IPS-18c (cell line): ENCODE results near the gene NDRG4.

Experiments used
- H3K4me3 ChIP-seq: 2 replicates; pipeline ENCODE4 v1.7.0; 2013; ENCODE audit warnings: low read depth, mild to moderate bottlenecking, low read length, moderate library complexity; ENCODE audit not compliant: insufficient read depth
- H3K9me3 ChIP-seq: one replicate; pipeline ENCODE4 v1.6.1; 2013; ENCODE audit warnings: mild to moderate bottlenecking, low read length, moderate library complexity; ENCODE audit not compliant: control insufficient read depth, insufficient read depth

The NDRG4 gene

DNA sequence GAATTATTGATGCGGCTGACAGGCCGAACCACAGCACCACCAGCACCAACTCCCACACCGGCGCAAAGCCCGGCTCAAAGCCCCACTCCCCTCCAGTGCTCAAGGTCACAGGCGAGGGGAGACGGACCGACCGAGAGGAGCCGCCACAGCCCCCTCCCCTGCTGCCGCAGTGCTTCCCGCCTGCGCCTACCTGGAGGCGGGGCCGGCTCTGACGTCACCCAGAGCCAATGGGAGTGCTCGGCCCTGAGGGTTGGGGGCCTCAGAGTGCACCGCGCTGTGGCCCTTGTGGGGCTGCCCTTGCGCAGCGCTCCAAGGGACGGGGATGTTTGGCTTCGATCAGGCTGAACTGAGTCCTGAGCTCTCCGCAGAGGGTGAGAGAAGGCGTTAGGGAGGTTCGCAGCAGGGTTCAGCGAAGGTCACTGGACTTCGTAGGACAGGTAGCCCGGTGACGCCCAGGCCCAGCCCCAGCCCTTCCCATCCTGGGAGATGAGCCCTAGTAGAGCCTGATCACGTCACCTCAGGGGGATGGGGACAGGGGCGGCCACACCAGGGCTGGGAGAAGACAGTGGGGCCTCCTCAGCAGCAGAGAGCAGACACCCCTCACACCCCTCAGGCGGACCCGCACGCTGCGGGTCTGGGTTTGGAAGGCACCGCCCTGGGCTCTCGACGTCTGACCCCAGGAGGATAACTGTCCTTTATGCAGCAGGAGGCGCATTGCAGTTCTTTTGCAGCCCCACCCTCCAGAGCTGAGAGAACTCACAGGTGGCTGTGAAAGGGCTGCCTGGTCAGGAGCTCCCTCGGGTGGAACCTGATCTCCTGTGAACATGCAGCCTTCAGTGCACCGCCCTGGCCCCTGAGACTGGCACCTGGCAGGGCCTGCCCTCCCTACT is 1.5 kb downstream of the NDRG4 start:
- Histone ChIP-seq H3K9me3 (no peaks in the 10 kb centered on the region), H3K4me3 (peak overlapping the region; percentile 78)

DNA sequence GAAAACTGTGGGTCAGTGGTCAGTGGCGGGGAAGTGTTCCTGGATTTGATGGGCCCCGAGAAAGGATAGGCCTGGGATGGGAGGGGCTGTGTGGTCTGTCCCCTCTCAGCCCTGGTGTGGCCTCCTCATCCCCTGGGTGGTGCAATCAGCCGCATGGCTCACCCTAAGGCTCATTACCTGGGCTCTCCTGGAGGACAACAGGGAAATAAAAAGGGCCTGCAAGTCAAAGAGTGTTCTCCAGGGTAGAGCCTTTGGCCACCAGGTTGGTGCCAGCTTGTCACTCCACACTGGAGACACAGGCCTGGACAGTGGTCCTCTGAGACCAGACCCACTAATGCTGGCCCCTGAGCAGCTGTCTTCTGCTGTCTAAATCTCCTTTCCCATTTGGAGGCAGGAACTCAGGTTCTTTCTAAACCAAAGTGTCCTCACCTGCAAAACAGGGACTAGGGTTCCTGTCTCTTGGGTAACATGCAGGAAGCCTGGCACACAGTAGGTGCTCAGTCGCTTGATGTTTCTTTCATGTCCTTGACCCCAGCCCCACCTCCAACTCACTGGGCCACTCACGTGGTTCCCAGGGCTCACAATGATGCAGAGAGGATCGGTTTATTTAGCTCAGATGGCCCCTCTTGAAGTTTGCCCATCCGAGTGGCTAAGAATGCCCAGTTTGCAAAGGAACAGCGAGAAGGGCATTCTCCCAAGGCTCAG is 2.4 kb downstream of the NDRG4 start:
- no peak overlapping the region for H3K4me3 ChIP-seq
- H3K9me3 ChIP-seq, result no peaks in the 10 kb centered on the region

DNA sequence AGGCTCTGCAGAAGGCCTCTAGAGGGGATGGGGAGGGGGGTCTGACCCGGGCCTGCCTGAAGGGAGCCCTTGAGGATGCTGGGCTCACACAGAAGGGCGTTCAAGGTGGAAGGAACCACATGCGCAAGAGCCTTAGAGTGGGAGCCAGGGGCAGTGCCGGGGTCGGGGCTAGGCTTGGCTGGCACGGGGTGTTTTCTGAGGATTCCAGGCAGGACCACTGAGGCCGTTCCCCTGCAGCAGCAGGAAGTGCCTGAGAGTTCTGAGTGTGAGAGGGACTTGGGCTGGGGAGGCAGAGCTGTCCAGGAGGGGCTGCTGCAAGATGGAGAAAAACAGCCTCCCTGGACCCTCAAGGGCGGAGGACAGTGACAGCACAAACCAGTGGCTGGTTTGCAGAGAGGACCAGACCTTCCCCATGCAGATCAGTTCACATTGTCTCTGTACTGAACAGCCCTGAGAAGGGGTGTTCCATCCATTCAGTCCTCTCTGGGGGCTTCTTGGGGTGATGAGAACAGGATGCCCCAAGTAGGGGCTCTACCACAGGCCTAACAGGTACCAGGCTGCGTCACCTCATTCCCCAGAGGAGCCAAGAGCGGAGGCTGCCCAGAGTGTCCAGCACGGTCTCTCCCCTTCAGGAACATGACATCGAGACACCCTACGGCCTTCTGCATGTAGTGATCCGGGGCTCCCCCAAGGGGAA is 3.4 kb downstream of the NDRG4 start:
- H3K9me3 ChIP-seq, result no peaks in the 10 kb centered on the region
- no peak overlapping the region for H3K4me3 ChIP-seq

DNA sequence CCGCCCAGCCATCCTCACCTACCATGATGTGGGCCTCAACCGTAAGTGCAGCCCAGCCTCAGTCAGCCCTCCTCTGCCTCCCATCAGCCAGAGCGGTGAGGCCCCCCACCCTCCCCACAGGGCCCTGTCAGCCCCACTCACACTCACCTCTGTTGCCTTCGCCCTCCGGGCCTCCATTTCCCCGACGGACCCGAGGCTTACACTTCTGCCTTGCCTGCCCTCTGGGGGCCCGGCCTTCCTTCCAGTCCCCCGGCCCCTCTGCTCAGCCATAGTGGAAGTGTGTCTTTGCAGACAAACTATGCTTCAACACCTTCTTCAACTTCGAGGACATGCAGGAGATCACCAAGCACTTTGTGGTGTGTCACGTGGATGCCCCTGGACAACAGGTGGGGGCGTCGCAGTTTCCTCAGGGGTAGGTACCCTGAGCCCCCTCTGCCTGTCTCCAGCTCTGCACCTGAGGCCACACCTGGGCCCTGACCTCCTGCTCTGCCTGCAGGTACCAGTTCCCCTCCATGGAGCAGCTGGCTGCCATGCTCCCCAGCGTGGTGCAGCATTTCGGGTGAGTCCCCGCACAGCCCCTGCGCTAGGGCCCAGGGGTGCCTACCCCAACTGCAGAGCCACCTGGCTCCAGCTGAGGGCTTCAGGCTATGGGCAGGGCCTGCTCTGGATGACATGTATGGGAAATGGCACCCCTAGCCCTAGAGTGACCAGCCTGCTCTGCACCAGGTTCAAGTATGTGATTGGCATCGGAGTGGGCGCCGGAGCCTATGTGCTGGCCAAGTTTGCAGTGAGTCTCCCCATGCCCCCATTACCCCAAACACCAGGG is 4.1 kb downstream of the NDRG4 start:
- no peak overlapping the region for H3K4me3 ChIP-seq
- no peaks in the 10 kb centered on the region for H3K9me3 ChIP-seq

DNA sequence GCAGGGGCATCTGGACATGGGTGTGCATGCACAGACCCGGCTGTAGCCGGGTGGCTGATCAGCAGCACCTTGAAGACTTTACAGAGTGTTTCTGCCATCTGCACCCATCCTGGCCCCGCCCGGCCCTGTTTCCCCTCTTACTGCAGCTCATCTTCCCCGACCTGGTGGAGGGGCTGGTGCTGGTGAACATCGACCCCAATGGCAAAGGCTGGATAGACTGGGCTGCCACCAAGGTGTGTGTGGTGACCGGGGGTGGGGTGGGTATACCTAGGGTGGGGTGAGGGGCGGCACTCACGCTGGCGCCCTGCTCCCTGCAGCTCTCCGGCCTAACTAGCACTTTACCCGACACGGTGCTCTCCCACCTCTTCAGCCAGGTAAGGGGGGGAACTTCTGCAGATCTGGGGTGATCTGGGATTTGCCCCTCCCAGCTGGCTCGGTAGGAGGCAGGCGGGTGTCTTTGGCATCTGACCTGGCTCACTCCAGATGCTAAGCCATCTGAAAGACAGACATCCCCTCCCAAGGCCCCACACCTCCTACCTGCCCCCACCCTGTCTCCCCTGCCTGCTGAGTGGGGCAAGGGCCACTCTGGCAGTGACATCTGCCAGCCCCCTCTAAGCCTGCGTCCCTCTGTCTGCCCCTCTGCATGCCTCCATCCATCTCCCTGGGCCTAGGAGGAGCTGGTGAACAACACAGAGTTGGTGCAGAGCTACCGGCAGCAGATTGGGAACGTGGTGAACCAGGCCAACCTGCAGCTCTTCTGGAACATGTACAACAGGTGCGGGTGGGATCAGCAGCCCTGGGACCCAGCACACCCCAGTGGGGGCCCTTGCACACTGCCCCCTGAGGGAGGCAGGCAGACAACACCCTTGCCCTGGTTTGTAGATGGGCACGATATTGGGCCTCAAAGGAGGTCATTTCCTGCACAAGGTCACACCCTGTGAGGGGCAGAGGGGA is 6.6 kb downstream of the NDRG4 start:
- no peaks in the 10 kb centered on the region for H3K9me3 ChIP-seq
- no peak overlapping the region for H3K4me3 ChIP-seq

DNA sequence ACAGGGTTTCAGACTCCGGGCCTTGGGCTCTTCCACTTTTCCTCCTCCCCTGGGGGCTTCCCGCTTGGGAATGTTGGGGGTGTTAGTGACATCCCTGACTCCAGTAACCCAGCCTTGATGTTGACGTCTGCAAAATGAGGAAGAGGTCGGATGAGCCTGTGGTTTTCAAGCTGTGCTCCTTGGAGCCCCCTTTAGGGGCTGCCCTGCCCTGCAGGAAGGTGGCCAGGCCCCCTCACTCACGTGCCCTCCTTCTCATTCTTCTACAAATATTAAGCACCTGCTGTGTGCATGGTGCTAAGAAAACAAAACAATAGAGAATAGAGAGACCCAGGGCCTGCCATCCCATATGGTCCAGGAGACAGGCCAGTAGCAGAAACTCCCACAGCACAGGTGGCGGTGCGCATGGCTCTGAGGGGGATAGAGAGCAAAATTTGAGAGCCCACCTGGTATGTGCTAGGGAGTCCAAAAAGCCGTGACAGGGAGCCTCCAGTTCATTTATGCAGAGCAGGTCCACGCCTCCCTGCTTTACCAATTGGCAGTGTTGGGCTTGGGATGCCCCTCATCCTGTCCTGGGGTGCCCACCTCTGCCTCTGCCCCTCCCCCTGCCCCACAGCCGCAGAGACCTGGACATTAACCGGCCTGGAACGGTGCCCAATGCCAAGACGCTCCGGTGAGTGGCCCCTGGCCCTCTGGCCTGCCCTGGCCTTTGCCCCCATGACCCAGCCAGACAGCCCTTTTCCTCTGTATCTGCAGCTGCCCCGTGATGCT is 7.4 kb downstream of the NDRG4 start:
- Histone ChIP-seq H3K4me3 (no peak overlapping the region), H3K9me3 (no peaks in the 10 kb centered on the region)

DNA sequence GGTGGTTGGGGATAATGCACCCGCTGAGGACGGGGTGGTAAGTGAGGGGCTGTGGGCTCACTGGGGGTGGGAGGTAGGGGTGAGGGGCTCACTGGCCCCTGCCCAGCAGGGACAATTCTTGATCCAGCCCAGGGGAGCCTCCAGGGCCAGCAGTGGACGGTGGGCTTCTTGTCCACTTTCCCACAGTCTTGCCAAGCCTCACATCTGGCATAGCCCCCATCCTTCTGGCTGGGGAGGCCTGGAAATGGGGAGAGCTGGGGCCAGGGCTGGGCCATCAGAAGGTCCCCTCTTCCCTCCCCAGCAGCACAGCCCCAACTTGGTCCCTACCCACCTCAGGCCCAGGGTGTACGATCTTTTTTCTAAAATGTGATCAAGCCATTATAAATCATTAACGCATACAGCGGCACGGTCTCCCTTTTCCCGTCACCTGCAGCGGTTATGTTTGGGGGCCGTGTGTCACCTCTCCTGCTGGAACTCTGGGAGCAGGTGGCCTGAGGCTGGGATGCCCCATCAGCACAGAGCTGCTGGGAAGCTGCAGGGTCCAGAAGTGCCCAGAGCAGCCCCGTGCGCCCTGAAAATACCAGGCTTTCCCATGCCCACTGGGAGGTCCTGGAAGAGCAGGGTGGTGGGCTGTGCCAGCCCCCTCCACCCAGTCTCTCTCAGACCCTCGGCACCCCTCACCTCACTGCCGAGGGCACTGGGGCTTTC is 8.2 kb downstream of the NDRG4 start:
- no peak overlapping the region for H3K4me3 ChIP-seq
- no peaks in the 10 kb centered on the region for H3K9me3 ChIP-seq

DNA sequence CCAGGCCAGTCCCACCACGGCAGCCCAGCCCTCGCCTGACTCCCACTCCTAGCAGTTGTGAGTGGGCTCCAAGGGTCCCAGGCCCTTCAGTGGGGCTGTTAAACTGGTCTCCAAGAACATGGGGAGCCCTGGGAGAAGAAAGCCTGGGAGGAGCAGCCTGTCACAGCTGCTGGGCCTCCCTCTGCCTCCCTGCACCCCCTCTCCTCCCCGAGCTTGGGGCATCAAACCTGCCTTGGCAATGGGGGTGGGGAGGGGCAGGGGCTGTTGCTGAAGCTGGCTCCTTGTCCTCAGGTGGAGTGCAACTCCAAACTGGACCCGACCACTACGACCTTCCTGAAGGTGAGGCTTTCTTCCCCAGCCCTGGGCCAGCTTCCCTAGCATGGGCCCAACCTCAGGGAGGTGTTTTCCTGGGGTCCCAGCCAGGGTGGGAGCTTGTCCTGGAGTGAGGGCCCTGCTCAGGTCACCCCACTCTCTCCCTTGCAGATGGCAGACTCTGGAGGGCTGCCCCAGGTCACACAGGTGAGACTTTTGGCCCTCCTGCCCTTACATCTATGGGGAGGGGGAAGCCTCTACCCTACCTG is 8.8 kb downstream of the NDRG4 start:
- H3K9me3 ChIP-seq, result no peaks in the 10 kb centered on the region
- no peak overlapping the region for H3K4me3 ChIP-seq

DNA sequence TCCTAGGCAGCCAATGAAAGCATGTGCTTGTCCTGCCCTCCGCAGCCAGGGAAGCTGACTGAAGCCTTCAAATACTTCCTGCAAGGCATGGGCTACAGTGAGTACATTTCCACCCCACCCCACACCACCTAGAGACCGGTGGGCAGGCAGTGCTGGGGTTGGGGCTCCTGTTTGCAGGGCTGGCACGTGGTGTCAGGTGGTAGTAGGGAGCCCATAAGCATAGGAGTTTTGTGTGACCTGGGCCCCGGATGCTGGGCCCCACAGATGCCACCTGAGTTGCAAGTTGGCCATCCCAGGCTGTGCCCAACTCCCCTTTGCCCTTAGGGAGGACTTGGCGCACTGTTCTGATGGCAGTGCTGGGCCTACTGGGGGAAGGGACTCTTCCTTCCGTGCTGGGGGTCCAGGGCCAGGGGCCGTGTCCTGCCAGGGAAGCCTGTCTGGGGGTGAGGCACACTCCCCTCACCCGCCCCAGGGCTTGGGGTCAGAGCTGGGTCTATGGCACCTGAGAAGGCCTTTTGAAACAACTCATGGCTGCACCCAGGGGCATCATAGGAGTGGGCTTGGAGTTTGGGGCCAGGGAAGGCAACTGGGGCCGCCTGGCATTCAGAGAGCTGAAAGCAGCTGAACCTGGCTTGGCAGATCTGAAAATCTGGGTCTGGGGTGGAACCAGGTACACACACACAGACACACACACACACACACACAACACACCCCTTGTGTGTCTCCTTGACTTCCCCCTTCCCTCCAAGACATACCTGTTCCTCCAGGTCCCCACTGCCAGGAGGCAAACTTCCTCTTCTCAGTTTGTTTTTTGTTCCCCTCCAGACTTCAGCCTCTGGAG is 9.5 kb downstream of the NDRG4 start:
- Histone ChIP-seq H3K4me3 (no peak overlapping the region), H3K9me3 (no peaks in the 10 kb centered on the region)

DNA sequence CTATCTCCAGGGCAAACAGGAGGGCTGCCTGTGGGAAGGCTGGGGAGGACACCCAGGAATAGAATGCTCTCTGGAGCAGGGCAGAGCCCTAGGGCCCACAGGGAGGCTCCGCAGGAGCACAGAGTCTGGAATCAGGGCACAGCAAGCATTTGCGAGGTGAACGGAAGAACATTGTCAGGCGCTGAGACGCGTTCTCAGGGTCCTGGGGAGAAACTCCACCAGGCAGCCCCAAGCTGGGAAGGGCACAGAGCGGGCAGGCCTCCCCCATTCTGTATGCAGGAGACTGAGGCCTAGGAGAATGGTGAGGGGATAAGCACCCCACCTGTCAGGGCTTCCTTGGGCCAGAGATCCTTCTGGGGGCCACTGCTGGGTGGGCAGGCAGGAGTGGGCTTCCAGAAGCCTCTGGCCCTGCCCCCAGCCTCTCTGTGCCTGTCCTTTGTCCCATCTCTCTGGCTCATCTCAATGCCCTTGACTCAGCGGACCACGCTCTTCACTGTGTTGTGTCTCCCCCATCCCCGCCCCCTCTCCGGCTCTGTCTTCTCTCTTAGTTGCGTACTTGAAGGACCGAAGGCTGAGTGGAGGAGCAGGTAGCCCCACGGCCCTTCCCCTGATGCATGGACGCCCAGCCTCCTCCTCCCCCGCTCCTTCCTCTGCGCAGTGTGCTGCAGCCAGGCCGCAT is 10.3 kb downstream of the NDRG4 start:
- H3K4me3 ChIP-seq, result no peak overlapping the region
- no peaks in the 10 kb centered on the region for H3K9me3 ChIP-seq

DNA sequence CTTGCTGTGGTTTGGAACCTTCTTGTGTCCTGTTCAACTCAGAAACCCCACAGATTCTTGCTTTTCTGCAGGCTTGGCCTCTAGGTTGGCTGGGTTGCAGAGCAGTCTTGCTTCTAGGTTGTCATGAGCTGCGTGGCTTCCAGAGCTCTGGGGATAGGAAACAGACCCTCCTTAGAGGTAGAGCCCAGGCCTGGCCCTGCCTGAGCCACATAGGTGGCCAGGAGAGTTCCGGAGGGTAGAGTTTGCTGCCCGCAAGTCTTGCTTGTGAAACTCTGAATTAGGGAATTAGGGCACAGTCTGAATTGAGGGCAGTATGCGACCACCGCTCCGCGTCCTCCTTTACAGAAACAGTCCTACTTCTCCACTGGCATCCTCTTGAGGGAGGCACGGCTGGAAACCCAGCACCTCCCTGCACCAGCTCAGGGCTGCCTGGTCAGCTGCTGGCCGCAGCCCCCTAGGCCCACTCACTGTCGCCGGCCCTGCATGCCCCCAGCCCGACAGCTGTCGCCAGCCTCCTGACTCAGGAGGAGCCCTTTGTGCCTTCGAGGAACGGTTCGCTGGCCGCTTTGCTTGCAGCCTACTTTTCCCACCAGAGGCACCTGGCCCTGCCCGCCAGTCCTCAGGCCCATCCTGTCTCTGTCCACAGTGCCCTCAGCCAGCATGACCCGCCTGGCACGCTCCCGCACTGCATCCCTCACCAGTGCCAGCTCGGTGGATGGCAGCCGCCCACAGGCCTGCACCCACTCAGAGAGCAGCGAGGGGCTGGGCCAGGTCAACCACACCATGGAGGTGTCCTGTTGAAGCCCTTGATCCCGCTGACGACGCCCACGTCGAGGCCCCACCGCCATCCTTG is 11.1 kb downstream of the NDRG4 start:
- no peak overlapping the region for H3K4me3 ChIP-seq
- H3K9me3 ChIP-seq, result no peaks in the 10 kb centered on the region

DNA sequence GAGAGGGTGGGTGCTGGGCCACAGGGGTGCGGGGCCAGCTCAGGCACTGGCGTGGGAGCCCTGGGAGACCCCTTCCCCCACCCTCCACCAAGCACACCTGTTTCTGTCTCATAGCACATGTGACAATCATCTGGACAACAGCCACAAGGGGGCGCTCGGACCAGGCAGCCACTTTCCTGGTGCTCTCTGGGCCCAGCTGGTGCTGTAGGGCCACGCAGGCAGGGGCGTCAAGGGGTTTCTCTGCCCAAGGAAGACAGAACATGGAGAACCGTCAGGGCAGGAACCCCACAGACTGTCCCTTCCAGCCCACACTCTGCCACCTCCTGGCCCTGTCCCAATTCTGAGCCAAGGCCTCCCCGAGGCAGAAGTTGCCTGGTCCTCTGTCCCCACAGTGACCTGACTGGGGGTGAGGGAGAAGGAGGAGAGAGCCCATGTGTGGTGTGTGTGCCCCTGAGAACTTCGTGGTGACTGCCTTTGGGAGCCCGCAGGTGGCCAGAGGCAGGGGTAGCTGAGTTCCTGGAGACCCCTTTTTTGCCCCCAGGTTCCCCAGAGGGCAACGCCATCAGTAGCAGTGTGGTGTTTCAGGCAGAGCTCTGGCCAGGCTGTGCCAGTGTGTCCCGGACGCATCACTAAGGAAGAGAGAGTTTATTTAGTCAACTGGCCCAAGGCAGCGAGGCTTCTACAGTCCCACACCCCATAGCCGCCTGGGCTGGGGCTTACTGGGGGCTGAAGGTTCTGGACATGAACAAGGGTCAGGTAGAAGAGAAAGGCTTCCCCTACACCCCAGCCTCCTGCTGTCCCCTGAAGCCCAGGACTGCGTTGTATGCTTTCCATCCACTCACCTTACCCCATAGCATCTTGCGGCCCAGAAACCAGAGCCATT is 12.2 kb downstream of the NDRG4 start:
- H3K4me3 ChIP-seq, result no peak overlapping the region
- H3K9me3 ChIP-seq, result no peaks in the 10 kb centered on the region
